GM18507 (cell line): ENCODE data around the gene LARGE1.
A peak's percentile ranks its signal among the peaks of the same experiment; 100 is the strongest.

ENCODE experiments used
- DNase-seq: peaks from one replicate; pipeline ENCODE4 v3.0.0; 2011; ENCODE audit warnings: low read depth; ENCODE audit not compliant: insufficient read length; ENCODE audit errors: extremely low spot score
- FAIRE-seq: peaks from 2 replicates; lab custom pipeline; 2011; peaks lifted over from hg19 to GRCh38; lab: Jason Lieb, UNC

Gene LARGE1

GRCh38 chr22:33274214-33275072, 645.8 kb downstream of the LARGE1 start:
- peak; percentile 75 for FAIRE-seq
- DNase-seq = no peak

DNA sequence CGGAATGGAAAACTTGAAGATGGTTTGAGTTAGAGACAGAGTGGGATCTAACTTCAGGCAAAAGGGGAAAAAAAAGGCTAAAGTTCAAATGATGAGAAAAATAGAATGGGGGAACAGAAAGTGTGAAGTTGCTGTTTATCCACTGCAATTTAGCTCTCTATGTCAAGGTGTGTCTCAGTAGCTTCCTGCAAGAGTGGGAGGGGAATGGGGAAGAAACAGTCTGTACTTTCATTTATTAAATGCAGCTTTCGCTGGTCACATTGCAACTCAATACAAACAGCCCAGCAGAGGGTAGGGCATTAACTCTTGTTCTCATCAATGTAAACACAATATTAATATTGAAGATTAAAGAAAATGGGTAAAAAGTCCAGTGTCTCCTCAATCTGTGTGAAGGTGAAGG, 647.4 kb downstream of the LARGE1 start:
- no peak for DNase-seq
- peak; percentile 84 for FAIRE-seq

- DNase-seq (no peak), FAIRE-seq (peak; percentile 90)
Measured at GRCh38 chr22:33272180-33272579, 648.1 kb downstream of the LARGE1 start.

DNA sequence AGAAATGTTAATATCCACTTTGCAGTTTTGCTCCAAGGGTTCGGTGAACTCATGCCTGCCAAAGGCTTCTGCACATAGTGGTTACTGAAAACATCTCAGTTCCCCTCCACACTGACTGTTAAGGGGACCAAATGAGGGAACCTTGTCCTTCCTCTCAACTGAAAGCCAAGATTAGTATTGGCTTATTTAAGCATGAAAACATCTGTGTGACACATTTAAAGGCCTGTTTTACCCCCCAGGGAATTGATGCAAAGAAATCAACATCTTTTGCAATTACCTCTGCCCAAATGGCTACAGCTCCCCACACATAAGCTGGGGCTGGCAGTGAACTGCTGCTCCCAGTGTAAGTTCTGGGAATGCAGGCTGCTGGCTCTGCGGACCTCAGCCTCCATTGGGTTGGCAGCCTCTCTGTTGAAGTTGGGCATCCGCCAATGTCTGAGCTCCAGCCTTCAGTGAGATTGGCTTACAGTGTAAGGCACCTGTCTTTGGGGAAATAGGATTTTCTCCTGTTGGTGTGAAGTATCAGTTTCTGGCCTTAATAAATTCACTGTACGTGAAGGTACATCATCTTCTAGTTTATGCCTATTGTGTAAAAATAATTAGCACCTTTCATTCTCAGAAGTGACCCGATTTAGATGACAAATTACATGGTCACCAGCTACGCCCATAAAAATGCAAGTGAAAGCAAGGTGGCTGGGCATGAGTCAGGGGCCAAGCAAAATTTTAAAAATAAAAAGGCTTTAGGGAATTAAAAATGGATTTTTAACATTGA, 648.7 kb downstream of the LARGE1 start:
- peak; percentile 97 for FAIRE-seq
- peak; percentile 33 for DNase-seq

GRCh38 chr22:33270596-33270995, 649.7 kb downstream of the LARGE1 start:
- peak; percentile 58 for FAIRE-seq
- DNase-seq = no peak

DNA sequence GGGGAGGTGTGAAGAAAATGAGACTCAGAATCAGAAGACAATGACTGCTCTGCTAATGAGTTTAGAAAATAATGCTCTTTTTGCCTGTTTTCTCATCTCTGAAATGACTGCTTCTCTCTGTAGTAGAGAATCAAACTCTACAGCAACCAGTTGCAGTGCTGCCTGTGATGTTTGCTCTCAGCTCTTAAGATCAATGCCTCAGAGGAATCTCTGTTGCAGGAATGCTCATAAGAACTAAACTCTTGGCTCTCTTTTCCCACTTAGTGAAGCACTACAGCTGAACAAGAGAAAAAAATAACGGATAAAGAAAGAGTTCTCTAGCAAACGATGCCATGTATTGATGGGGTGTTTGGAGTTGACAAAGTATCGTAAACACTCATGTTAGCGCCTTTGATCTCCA, 658.6 kb downstream of the LARGE1 start:
- DNase-seq = no peak
- FAIRE-seq = no peak

DNA sequence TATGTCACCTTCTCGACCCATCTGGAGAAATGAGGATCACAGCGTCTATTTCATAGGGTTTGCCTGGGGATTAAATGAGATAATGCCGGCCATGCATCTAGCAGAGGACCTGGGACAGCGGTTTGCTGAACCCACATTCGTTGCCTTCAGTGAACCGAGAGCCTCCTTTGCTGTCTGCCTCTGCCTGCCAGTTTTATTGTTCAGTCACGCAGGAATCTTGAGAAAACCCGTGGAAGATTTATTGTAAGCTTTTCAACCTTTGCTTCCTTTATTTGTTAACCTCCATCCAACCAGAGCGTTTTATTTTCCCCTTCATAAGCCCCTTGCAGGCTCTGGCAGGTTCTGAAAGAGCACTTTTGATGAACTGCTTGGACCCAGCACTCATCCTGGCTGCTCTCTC, 659.8 kb downstream of the LARGE1 start:
- no peak for FAIRE-seq
- no peak for DNase-seq

- no peak for FAIRE-seq
- no peak for DNase-seq
Measured at GRCh38 chr22:33255791-33256190, 664.5 kb downstream of the LARGE1 start.

DNA sequence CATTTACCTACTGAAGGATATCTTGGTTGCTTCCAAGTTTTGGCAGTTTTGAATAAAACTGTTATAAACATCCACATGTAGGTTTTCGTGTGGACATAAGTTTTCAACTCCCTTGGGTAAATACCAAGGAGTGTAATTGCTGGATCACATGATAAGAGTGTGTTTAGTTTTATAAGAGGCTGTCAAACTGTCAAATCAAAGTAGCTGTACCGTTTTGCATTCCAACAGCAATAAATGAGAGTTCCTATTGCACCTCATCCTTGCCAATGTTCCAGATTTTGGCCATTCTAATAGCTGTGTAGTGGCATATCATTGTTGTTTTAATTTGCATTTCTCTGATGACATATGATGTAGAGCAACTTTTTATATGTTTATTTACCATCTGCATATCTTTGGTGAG, 671.3 kb downstream of the LARGE1 start:
- FAIRE-seq (no peak), DNase-seq (no peak)

- FAIRE-seq = peak; percentile 74
- no peak for DNase-seq
Measured at GRCh38 chr22:33247758-33248157, 672.5 kb downstream of the LARGE1 start.

GRCh38 chr22:33242078-33242477, 678.2 kb downstream of the LARGE1 start:
- FAIRE-seq = no peak
- DNase-seq = no peak

DNA sequence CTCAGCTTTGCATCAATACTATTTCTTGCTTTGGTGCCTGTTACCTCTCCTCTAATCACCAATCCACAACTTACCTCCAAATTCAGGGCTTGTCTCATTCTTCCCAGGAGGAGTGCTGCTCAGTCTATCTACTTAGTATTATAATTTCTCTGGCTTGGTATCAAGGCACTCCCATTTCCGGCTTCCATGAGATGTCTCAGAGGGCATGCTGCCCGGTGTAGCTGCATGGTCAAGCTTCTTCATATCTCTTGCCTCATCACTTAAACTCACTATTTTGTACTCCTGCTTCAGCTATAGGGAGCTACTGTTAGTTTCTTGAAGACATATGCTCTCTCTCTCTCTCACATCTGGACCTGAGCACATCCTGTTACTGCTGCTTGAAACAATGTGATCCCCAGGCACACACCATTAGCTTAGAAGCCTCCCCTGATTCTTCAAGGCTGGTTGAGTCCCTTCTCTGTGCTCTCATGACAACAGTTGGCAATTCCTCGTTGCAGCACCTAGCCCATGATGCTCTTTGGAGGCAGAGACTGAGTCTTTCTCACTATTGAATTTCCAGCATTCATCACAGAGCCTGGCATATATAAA, 679.3 kb downstream of the LARGE1 start:
- no peak for FAIRE-seq

DNA sequence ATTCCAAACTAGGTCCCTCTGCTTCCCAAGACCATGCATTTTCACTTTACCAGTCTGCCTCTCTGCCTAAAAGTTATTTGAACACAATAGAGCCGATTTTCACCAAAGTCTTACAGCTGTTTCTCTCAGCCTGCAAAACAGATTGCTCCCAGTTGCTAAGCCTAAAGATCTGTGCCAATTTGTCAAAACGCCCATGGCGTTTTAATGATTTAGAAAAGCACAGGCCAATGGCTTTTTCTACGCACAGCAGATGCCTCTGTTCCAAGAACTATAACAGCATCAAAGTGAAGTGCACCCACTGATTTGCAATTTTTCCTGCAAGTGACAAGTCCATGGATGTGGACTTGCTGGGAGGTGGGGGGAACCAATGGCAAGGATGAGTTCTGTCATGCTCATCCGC, 688.2 kb downstream of the LARGE1 start:
- FAIRE-seq (no peak), DNase-seq (no peak)

More for the DNA sequence above, 679.3 kb downstream of the LARGE1 start:
- no peak for DNase-seq

DNA sequence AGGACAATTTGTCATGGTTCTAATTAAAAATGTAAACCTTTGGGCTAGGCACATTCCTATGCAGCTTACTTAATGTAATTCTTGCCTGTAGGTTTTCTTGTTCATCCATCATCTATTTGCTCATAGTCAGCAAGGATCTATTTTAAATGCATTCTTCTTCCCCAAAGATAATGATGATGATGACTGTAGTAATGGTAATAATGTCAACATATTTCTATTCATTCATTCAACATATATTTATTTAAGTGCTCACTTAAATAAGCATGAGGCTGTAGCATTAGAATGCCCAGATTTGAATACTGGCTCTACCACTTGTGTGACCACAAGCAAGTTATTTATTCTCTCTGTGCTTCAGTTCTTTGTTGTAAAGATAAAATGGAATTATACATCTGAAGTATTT, 692.5 kb downstream of the LARGE1 start:
- FAIRE-seq (no peak), DNase-seq (no peak)

DNA sequence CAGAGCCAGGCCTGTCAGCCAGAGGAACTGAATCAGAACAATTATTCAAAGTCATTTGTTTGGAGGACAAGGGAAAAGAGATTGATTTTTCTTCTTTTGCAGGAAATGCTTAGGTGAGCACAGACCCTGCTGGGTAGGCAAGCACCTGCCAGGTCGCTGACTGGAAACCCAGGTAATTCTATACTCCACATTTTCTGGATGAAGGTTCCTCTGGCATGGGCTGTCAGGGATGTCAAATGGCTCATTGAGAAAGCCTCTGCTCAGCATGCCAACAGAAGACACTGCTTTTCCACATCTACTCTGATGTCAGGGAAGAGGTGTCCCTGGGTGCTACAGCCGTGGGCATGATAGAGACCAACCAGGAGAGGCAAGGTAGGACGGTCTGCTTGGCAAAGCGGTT, 695.4 kb downstream of the LARGE1 start:
- FAIRE-seq (no peak), DNase-seq (no peak)
